Kidney (tissue), 14 donors: ENCODE results near the gene FNIP2. TPM values are rescaled to one million over a fixed set of nuclear protein-coding genes. Genes with fewer than 3 reads are reported as not detected.

Source experiments
- DNase-seq, 5 donors: peaks; one replicate each; pipeline ENCODE4 v3.0.0-alpha.2; 2013 to 2020
- FAIRE-seq: peaks from 2 replicates; lab custom pipeline; 2012; peaks lifted over from hg19 to GRCh38; lab: Jason Lieb, UNC
- H3K27ac ChIP-seq, 2 donors: one replicate each; pipeline ENCODE4 v1.7.0; 2013; ENCODE audit warnings: low read depth in 2 of 2, low read length in 2 of 2, inconsistent platforms in 1 of 2
- H3K27me3 ChIP-seq: one replicate; pipeline ENCODE4 v1.7.1; 2013; ENCODE audit warnings: low read length, inconsistent platforms; ENCODE audit not compliant: control insufficient read depth, insufficient read depth
- H3K36me3 ChIP-seq, 3 donors: one replicate each; pipeline versions ENCODE4 v1.7.0 to v1.7.1; 2013; ENCODE audit warnings: low read length in 3 of 3, control low read depth in 1 of 3, inconsistent platforms in 1 of 3; ENCODE audit not compliant: insufficient read depth in 3 of 3, control insufficient read depth in 2 of 3
- H3K4me1 ChIP-seq, 3 donors: one replicate each; pipeline versions ENCODE4 v1.7.0 to v1.7.1; 2013; ENCODE audit warnings: low read length in 3 of 3, inconsistent platforms in 1 of 3, low read depth in 1 of 3; ENCODE audit not compliant: control insufficient read depth in 2 of 3, insufficient read depth in 2 of 3
- H3K4me3 ChIP-seq, 3 donors: one replicate each; pipeline versions ENCODE4 v1.7.0 to v1.8.1; 2013; ENCODE audit warnings: low read length in 3 of 3, control low read depth in 1 of 3, inconsistent platforms in 1 of 3
- H3K9ac ChIP-seq, 3 donors: one replicate each; pipeline versions ENCODE4 v1.7.0 to v1.7.1; 2013; ENCODE audit warnings: low read length in 3 of 3, control low read depth in 1 of 3, inconsistent platforms in 1 of 3
- H3K9me3 ChIP-seq, 3 donors: one replicate each; pipeline versions ENCODE4 v1.7.0 to v1.7.1; 2013; ENCODE audit warnings: low read length in 3 of 3, control low read depth in 1 of 3, inconsistent platforms in 1 of 3; ENCODE audit not compliant: control insufficient read depth in 2 of 3, insufficient read depth in 1 of 3
- CTCF ChIP-seq: IDR thresholded peaks from 3 replicates; pipeline ENCODE4 v1.5.1; 2012; ENCODE audit warnings: mild to moderate bottlenecking, moderate library complexity, borderline replicate concordance; ENCODE audit not compliant: insufficient read depth; ENCODE audit errors: extremely low read depth
- intact Hi-C: fragments of 100-400 bp; cut with DNase I; formaldehyde crosslinking; loops from one replicate; pipeline ENCODE4 v1.11.1; 2022
- polyA plus RNA-seq: library from polyadenylated mRNA; stranded (reverse); fragments of 350-450 nt; fragmentation: Illumina TruSeq; extraction: RNeasy Lipid Tissue Mini Kit (QIAGEN cat#74804); gene quantifications from one replicate; pipeline ENCODE4 v1.2.3, GENCODE V29; 2014; ENCODE audit warnings: low read depth, low replicate concordance; ENCODE audit not compliant: insufficient read depth
- total RNA-seq: library from RNA; stranded (reverse); fragmentation: NEBNext Ultra II Directional; extraction: Animal tissue kit (Norgen Biotek cat#: 25700); gene quantifications from one replicate; pipeline ENCODE4 v1.2.1, GENCODE V29; 2021
- donor health status: control.
- donor health status: control.
- donor health status: control.
- donor health status: control.
- donor health status: control.
- donor health status: DM: yes; HTN: yes; CAD: no.
- donor health status: Normal renal cell carcinoma (clear cell type).

Gene FNIP2
- total and polyA plus RNA-seq, 2 donors from 2014 or later = 13.2 to 65.1 TPM

DNA sequence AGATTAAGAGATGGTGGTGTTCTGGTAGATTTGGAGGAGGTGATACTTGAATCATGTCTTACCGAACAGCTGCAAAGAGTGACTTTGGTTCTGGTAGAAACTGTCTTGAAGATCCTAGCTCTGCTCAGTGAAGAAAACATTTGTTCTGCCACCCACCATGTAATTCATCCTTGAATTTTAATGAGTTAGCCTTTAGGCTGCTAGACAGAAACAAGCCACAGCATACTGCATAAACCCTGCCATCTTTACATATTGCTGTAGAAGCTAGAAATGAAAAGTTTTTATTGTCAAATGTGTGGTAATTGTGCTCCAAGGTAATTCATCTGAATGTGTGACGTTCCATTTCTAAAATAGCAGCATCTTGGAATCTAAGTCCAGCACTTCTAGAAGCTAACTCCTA, 173.1 kb downstream of the FNIP2 start:
- no peak for TF ChIP-seq CTCF
- H3K36me3 ChIP-seq = no peaks in the 10 kb centered on the region
- FAIRE-seq (no peak), DNase-seq (no peak)
- no peaks in the 10 kb centered on the region for H3K27me3 ChIP-seq
- no peak overlapping the region for H3K4me3 ChIP-seq
- H3K4me1 ChIP-seq = no peaks in the 10 kb centered on the region
- no peaks in the 10 kb centered on the region for H3K9me3 ChIP-seq
- intact Hi-C loops = no loop called here
- no peak overlapping the region for H3K27ac ChIP-seq
- no peak overlapping the region for H3K9ac ChIP-seq

GRCh38 chr4:158945529-158946108, 176.8 kb downstream of the FNIP2 start:
- Histone ChIP-seq H3K9me3 (no peaks in the 10 kb centered on the region), H3K27ac (no peak overlapping the region), H3K4me3 (no peak overlapping the region), H3K27me3 (no peaks in the 10 kb centered on the region), H3K9ac (no peak overlapping the region), H3K36me3 (no peaks in the 10 kb centered on the region), H3K4me1 (no peaks in the 10 kb centered on the region)
- DNase-seq (no peak), FAIRE-seq (no peak)
- intact Hi-C loops = no loop called here
- TF ChIP-seq CTCF = no peak

DNA sequence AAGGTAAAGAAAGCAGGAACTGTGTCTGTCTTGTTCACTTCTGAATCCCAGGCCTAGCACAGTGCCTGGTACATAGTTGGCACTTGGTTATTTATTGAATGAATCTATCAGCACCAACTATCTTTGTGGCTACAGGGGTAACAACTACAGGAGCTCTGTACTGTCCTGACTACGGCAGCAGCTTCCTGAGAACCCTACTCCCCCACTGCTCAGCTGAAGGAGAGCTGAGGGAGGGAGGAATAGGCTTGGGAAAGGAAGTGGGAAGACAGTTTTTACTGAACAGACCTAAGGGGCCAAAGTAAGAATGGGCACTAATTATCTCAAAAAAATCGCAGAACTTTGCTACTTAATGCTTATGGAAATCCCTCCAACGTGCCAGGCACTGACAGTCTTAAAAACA, 178.0 kb downstream of the FNIP2 start:
- Histone ChIP-seq H3K4me1 (no peaks in the 10 kb centered on the region), H3K27ac (no peak overlapping the region), H3K36me3 (no peaks in the 10 kb centered on the region), H3K9ac (no peak overlapping the region), H3K4me3 (no peak overlapping the region), H3K27me3 (no peaks in the 10 kb centered on the region), H3K9me3 (peaks cover 0 to 5% (median 0%) of the 10 kb centered on the region in 3 donors)
- intact Hi-C loops = no loop called here
- DNase-seq (no peak), FAIRE-seq (no peak)
- TF ChIP-seq CTCF = no peak

DNA sequence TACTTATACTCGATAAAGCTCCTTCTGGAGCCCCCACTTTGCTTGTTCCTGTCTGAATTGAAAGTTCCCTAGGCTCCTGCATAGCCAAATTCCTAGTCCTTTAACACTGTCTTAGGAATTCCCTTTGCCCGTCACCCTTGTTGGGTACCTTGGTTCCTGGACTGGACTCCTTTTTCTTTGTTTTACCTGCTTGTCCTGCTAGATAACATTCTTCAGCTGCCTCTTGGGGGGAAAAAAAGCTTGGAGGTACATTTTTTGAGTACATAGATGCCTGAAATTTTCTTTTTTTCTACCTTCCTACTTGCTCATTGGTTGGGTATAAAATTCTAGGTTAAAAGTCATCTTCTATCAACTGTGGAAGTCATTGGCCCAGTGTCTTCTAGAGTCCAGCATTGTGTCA, 179.2 kb downstream of the FNIP2 start:
- FAIRE-seq = no peak
- no peak for TF ChIP-seq CTCF
- no peak overlapping the region for H3K9ac ChIP-seq
- H3K4me3 ChIP-seq = no peak overlapping the region
- no peak for DNase-seq
- peaks cover 0 to 17% (median 0%) of the 10 kb centered on the region in 3 donors for H3K9me3 ChIP-seq
- no peaks in the 10 kb centered on the region for H3K4me1 ChIP-seq
- intact Hi-C loops = no loop called here
- H3K27ac ChIP-seq = no peak overlapping the region
- H3K27me3 ChIP-seq = no peaks in the 10 kb centered on the region
- no peaks in the 10 kb centered on the region for H3K36me3 ChIP-seq
